Neural crest cell (in vitro differentiated cells): ENCODE measurements around the gene MYO1E. TPM values are rescaled to one million over a fixed set of nuclear protein-coding genes. Genes with fewer than 3 reads are reported as not detected.
"Not testable (repeated sequence)": the region's sequence is repeated elsewhere in the genome, so short reads cannot be mapped to it uniquely, and the experiment has no call there.

Experiments used
- DNase-seq: peaks from one replicate; pipeline ENCODE4 v3.0.0; 2021; ENCODE audit warnings: low read depth, mixed read lengths, low spot score
- H3K27ac Mint-ChIP-seq: one replicate; pipeline ENCODE4 v1.8.0; 2021; ENCODE audit warnings: mild to moderate bottlenecking, mixed read lengths; ENCODE audit not compliant: unreplicated experiment
- H3K27me3 Mint-ChIP-seq: 2 replicates; pipeline ENCODE4 v1.8.0; 2021; ENCODE audit warnings: low read depth, mild to moderate bottlenecking, mixed read lengths
- H3K36me3 Mint-ChIP-seq: 2 replicates; pipeline ENCODE4 v1.8.0; 2021; ENCODE audit warnings: low read depth, mild to moderate bottlenecking, mixed read lengths
- H3K4me1 Mint-ChIP-seq: 2 replicates; pipeline ENCODE4 v1.8.0; 2021; ENCODE audit warnings: mixed read lengths
- H3K4me3 Mint-ChIP-seq: one replicate; pipeline ENCODE4 v1.8.0; 2021; ENCODE audit warnings: mild to moderate bottlenecking, mixed read lengths
- H3K9me3 Mint-ChIP-seq: 2 replicates; pipeline ENCODE4 v1.8.0; 2021; ENCODE audit warnings: mixed read lengths
- CTCF ChIP-seq: fragments of 200-600 bp; sonication (generic); conservative IDR thresholded peaks from 2 replicates; pipeline ENCODE4 v1.5.0; 2021; ENCODE audit warnings: antibody characterized with exemption, mild to moderate bottlenecking
- total RNA-seq: library from RNA; stranded (reverse); gene quantifications from 2 replicates; pipeline ENCODE4 v1.2.1, GENCODE V29; 2021

MYO1E gene
- total RNA-seq, 1 donor from 2014 or later: 34.5 TPM

GRCh38 chr15:59283717-59284391 is 88.8 kb downstream of the MYO1E start:
- Mint-ChIP-seq H3K4me3 (no peak overlapping the region), H3K36me3 (peaks cover 3% of the 10 kb centered on the region), H3K4me1 (peaks cover 14% of the 10 kb centered on the region), H3K27ac (no peak overlapping the region), H3K27me3 (no peaks in the 10 kb centered on the region), H3K9me3 (no peaks in the 10 kb centered on the region)
- DNase-seq: no peak
- no peak for TF ChIP-seq CTCF

GRCh38 chr15:59282515-59283337 is 89.9 kb downstream of the MYO1E start:
- no peaks in the 10 kb centered on the region for H3K27me3 Mint-ChIP-seq
- no peak overlapping the region for H3K27ac Mint-ChIP-seq
- H3K4me1 Mint-ChIP-seq: peaks cover 22% of the 10 kb centered on the region
- H3K9me3 Mint-ChIP-seq: no peaks in the 10 kb centered on the region
- DNase-seq: no peak
- no peak overlapping the region for H3K4me3 Mint-ChIP-seq
- H3K36me3 Mint-ChIP-seq: peaks cover 3% of the 10 kb centered on the region
- TF ChIP-seq CTCF: no peak

GRCh38 chr15:59281699-59282098 is 91.0 kb downstream of the MYO1E start:
- H3K9me3 Mint-ChIP-seq: no peaks in the 10 kb centered on the region
- H3K27ac Mint-ChIP-seq: no peak overlapping the region
- TF ChIP-seq CTCF: no peak
- no peaks in the 10 kb centered on the region for H3K27me3 Mint-ChIP-seq
- H3K4me3 Mint-ChIP-seq: no peak overlapping the region
- peaks cover 25% of the 10 kb centered on the region for H3K4me1 Mint-ChIP-seq
- H3K36me3 Mint-ChIP-seq: peaks cover 3% of the 10 kb centered on the region
- no peak for DNase-seq

GRCh38 chr15:59280855-59281254 is 91.8 kb downstream of the MYO1E start:
- TF ChIP-seq CTCF: no peak
- no peak for DNase-seq
- Mint-ChIP-seq H3K4me1 (peaks cover 25% of the 10 kb centered on the region), H3K4me3 (no peak overlapping the region), H3K36me3 (peaks cover 3% of the 10 kb centered on the region), H3K27me3 (no peaks in the 10 kb centered on the region), H3K27ac (no peak overlapping the region), H3K9me3 (no peaks in the 10 kb centered on the region)

GRCh38 chr15:59280292-59280691 is 92.4 kb downstream of the MYO1E start:
- H3K9me3 Mint-ChIP-seq, H3K36me3 Mint-ChIP-seq, DNase-seq, H3K27ac Mint-ChIP-seq, H3K27me3 Mint-ChIP-seq, H3K4me3 Mint-ChIP-seq: not testable (repeated sequence)
- H3K4me1 Mint-ChIP-seq: peaks cover 25% of the 10 kb centered on the region

- Mint-ChIP-seq H3K4me3 (no peak overlapping the region), H3K27ac (no peak overlapping the region), H3K4me1 (peaks cover 21% of the 10 kb centered on the region), H3K9me3 (no peaks in the 10 kb centered on the region), H3K36me3 (peaks cover 3% of the 10 kb centered on the region), H3K27me3 (no peaks in the 10 kb centered on the region)
- no peak for TF ChIP-seq CTCF
- DNase-seq: no peak
Observed at GRCh38 chr15:59279023-59279422, 93.6 kb downstream of the MYO1E start.
